ENCODE results near the gene KBTBD13.

KBTBD13 gene

GRCh38 chr15:65102912-65103311 lies 26.4 kb downstream of the KBTBD13 start:
- Histone ChIP-seq H3K27ac (ENCODE audit: low read depth, low read length) (no peak overlapping the region), H3K4me3 (ENCODE audit: low read depth in 1 of 2, low read length in 2 of 2) (no peak overlapping the region), H3K36me3 (ENCODE audit: insufficient read depth, low read length) (peaks cover 27% of the 10 kb centered on the region), H3K9ac (ENCODE audit: low read length) (no peak overlapping the region), H3K9me3 (ENCODE audit: low read length) (no peaks in the 10 kb centered on the region), H3K4me1 (ENCODE audit: insufficient read depth, low read length) (peaks cover 7% of the 10 kb centered on the region), H3K27me3 (ENCODE audit: control insufficient read depth in 1 of 2, insufficient read depth in 2 of 2, low read length in 2 of 2) (no peaks in the 10 kb centered on the region)

- H3K36me3 ChIP-seq (ENCODE audit: insufficient read depth, low read length), result peaks cover 13% of the 10 kb centered on the region
- H3K9ac ChIP-seq (ENCODE audit: low read length), result no peak overlapping the region
- H3K9me3 ChIP-seq (ENCODE audit: low read length), result no peaks in the 10 kb centered on the region
- H3K4me1 ChIP-seq (ENCODE audit: insufficient read depth, low read length), result peaks cover 7% of the 10 kb centered on the region
- H3K27me3 ChIP-seq (ENCODE audit: control insufficient read depth in 1 of 2, insufficient read depth in 2 of 2, low read length in 2 of 2), result no peaks in the 10 kb centered on the region
- H3K4me3 ChIP-seq (ENCODE audit: low read depth in 1 of 2, low read length in 2 of 2), result no peak overlapping the region
- H3K27ac ChIP-seq (ENCODE audit: low read depth, low read length), result no peak overlapping the region
These were observed 28.5 kb downstream of the KBTBD13 start for GRCh38 chr15:65105038-65105437.

DNA sequence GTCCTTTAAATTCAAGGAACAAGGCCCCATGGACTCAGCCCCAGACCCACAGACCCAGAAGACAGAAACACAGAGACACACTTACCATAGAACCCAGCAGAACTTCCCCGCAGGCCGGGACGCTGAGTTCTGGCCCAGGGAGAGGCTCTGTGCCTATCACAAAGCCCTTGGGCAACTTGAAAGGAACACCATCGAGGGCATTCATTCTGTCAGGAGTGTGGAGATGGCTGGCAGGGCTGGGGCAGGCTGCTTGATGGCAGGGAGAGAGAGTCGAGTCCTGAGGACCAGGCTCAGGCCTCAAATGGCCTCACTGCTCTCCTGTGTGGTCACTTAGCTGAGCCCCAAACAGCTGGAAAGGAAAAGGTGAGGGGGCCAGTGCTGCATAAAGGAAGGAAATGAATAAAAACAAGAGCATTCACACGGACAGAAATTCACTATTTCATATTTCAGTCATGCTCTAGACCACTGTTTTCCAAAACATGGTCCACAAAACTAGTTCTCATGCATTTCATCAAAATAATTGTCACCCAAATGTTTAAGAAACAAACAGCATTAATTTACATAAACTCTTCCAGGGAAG lies 29.6 kb downstream of the KBTBD13 start:
- no peaks in the 10 kb centered on the region for H3K9me3 ChIP-seq (ENCODE audit: low read length)
- no peak overlapping the region for H3K27ac ChIP-seq (ENCODE audit: low read depth, low read length)
- H3K4me3 ChIP-seq (ENCODE audit: low read depth in 1 of 2, low read length in 2 of 2), result no peak overlapping the region
- no peaks in the 10 kb centered on the region for H3K27me3 ChIP-seq (ENCODE audit: control insufficient read depth in 1 of 2, insufficient read depth in 2 of 2, low read length in 2 of 2)
- H3K4me1 ChIP-seq (ENCODE audit: insufficient read depth, low read length), result peaks cover 7% of the 10 kb centered on the region
- H3K9ac ChIP-seq (ENCODE audit: low read length), result no peak overlapping the region
- peaks cover 13% of the 10 kb centered on the region for H3K36me3 ChIP-seq (ENCODE audit: insufficient read depth, low read length)

DNA sequence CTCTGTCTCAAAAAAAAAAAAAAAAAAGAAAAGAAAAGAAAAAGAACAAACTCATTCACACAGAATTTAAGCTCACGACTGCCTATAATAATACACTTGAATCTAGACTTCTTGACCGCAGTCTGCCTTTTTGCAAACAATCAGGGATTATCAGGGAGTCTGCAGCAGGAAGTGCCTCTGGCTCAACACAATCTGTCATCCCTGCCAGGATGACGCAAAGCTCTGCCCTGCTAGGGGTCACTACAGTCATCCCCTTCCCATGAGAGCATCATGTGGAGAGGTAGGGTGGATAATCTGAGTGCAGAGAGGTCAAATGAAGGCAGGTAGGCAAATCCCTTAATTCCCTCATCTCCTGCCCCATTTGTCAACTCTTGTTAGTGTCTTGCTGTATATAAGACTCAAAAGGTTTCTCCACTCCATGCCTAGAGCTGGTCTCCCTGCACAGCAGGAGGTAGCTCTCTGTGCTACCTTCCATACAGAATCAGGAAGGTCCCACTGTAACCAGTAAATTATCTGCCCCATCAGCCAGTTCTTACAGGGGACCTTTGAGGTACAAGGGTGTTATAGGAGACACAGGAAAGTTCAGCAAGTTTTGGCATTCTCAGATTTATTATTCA lies 34.2 kb downstream of the KBTBD13 start:
- Histone ChIP-seq H3K27me3 (ENCODE audit: control insufficient read depth in 1 of 2, insufficient read depth in 2 of 2, low read length in 2 of 2) (no peaks in the 10 kb centered on the region), H3K9ac (ENCODE audit: low read length) (no peak overlapping the region), H3K4me1 (ENCODE audit: insufficient read depth, low read length) (no peaks in the 10 kb centered on the region), H3K4me3 (ENCODE audit: low read depth in 1 of 2, low read length in 2 of 2) (no peak overlapping the region), H3K36me3 (ENCODE audit: insufficient read depth, low read length) (peaks cover 36% of the 10 kb centered on the region), H3K9me3 (ENCODE audit: low read length) (no peaks in the 10 kb centered on the region), H3K27ac (ENCODE audit: low read depth, low read length) (no peak overlapping the region)

GRCh38 chr15:65115086-65115485 lies 38.5 kb downstream of the KBTBD13 start, which contains the start of gene UBAP1L:
TSS of gene UBAP1L (minus strand) at chr15:65115200. CDS start at chr15:65106215, 8,985 bp downstream.
- Histone ChIP-seq H3K27ac (ENCODE audit: low read depth, low read length) (no peak within 1 kb of the TSS), H3K9me3 (ENCODE audit: low read length) (no peaks in the 10 kb centered on the region), H3K9ac (ENCODE audit: low read length) (no peak within 1 kb of the TSS), H3K4me3 (ENCODE audit: low read depth in 1 of 2, low read length in 2 of 2) (no peak within 1 kb of the TSS), H3K4me1 (ENCODE audit: insufficient read depth, low read length) (no peaks in the 10 kb centered on the region), H3K36me3 (ENCODE audit: insufficient read depth, low read length) (peaks cover 69% of the 10 kb centered on the region), H3K27me3 (ENCODE audit: control insufficient read depth in 1 of 2, insufficient read depth in 2 of 2, low read length in 2 of 2) (no peaks in the 10 kb centered on the region)

GRCh38 chr15:65115542-65115941 lies 39.0 kb downstream of the KBTBD13 start:
- Histone ChIP-seq H3K27ac (ENCODE audit: low read depth, low read length) (no peak overlapping the region), H3K27me3 (ENCODE audit: control insufficient read depth in 1 of 2, insufficient read depth in 2 of 2, low read length in 2 of 2) (no peaks in the 10 kb centered on the region), H3K36me3 (ENCODE audit: insufficient read depth, low read length) (peaks cover 69% of the 10 kb centered on the region), H3K4me1 (ENCODE audit: insufficient read depth, low read length) (no peaks in the 10 kb centered on the region), H3K9ac (ENCODE audit: low read length) (no peak overlapping the region), H3K4me3 (ENCODE audit: low read depth in 1 of 2, low read length in 2 of 2) (no peak overlapping the region), H3K9me3 (ENCODE audit: low read length) (no peaks in the 10 kb centered on the region)
